Liver (tissue), 9 donors: ENCODE data around the gene UBR7. TPM values are rescaled to one million over a fixed set of nuclear protein-coding genes. Genes with fewer than 3 reads are reported as not detected.
A peak's percentile ranks its signal among the peaks of the same experiment; 100 is the strongest.

Experiments used
- DNase-seq: peaks from one replicate; pipeline ENCODE4 v3.0.0-alpha.2; 2017; ENCODE audit warnings: low spot score
- H3K27ac ChIP-seq, 2 donors: one replicate each; pipeline ENCODE4 v1.7.0; 2013; ENCODE audit warnings: inconsistent platforms in 2 of 2, low read length in 2 of 2, control low read depth in 1 of 2, low read depth in 1 of 2, mild to moderate bottlenecking in 1 of 2
- H3K27me3 ChIP-seq, 4 donors: one replicate each; pipeline versions ENCODE4 v1.6.1 to v1.7.0; 2013; ENCODE audit warnings: low read length in 3 of 4, inconsistent platforms in 1 of 4, mild to moderate bottlenecking in 1 of 4, moderate library complexity in 1 of 4; ENCODE audit not compliant: control insufficient read depth in 4 of 4, insufficient read depth in 4 of 4
- H3K36me3 ChIP-seq, 4 donors: one replicate each; pipeline versions ENCODE4 v1.6.1 to v1.7.0; 2013; ENCODE audit warnings: low read length in 3 of 4, mild to moderate bottlenecking in 3 of 4, low read depth in 1 of 4, moderate library complexity in 1 of 4; ENCODE audit not compliant: control insufficient read depth in 4 of 4, insufficient read depth in 3 of 4
- H3K4me1 ChIP-seq, 4 donors: one replicate each; pipeline versions ENCODE4 v1.6.1 to v1.7.0; 2013; ENCODE audit warnings: low read length in 3 of 4, mild to moderate bottlenecking in 3 of 4, moderate library complexity in 1 of 4; ENCODE audit not compliant: control insufficient read depth in 4 of 4, insufficient read depth in 4 of 4
- H3K4me3 ChIP-seq, 3 donors: one replicate each; pipeline versions ENCODE4 v1.6.1 to v1.7.0; 2013; ENCODE audit warnings: low read length in 3 of 3, control low read depth in 1 of 3, low read depth in 1 of 3, mild to moderate bottlenecking in 1 of 3
- H3K9ac ChIP-seq, 2 donors: one replicate each; pipeline ENCODE4 v1.7.0; 2013; ENCODE audit warnings: low read length in 2 of 2, mild to moderate bottlenecking in 2 of 2, moderate library complexity in 2 of 2, control low read depth in 1 of 2, low read depth in 1 of 2
- H3K9me3 ChIP-seq, 4 donors: one replicate each; pipeline versions ENCODE4 v1.6.1 to v1.7.0; 2013; ENCODE audit warnings: low read length in 3 of 4; ENCODE audit not compliant: control insufficient read depth in 4 of 4
- EGR1 ChIP-seq, 2 donors: IDR thresholded peaks; 2 replicates each; pipeline ENCODE4 v1.6.1; 2016 to 2018; ENCODE audit warnings: antibody characterized with exemption in 2 of 2, low read depth in 2 of 2
- FOXA1 ChIP-seq: IDR thresholded peaks from 2 replicates; pipeline ENCODE4 v1.6.1; 2016; ENCODE audit warnings: antibody characterized with exemption
- FOXA2 ChIP-seq: IDR thresholded peaks from 2 replicates; pipeline ENCODE4 v1.6.1; 2016; ENCODE audit warnings: antibody characterized with exemption
- GABPA ChIP-seq, 2 donors: IDR thresholded peaks in 1 of 2; conservative IDR thresholded peaks in 1 of 2; 2 replicates each; pipeline ENCODE4 v1.6.1; 2016; ENCODE audit warnings: antibody characterized with exemption in 2 of 2, mild to moderate bottlenecking in 1 of 2, moderate library complexity in 1 of 2
- HNF4A ChIP-seq, 2 donors: conservative IDR thresholded peaks; 2 replicates each; pipeline ENCODE4 v1.6.1; 2016; ENCODE audit warnings: antibody characterized with exemption in 2 of 2, mild to moderate bottlenecking in 2 of 2
- HNF4G ChIP-seq: IDR thresholded peaks from 2 replicates; pipeline ENCODE4 v1.6.1; 2016; ENCODE audit warnings: antibody characterized with exemption
- JUND ChIP-seq, 2 donors: IDR thresholded peaks; 2 replicates each; pipeline ENCODE4 v1.6.1; 2016; ENCODE audit warnings: antibody characterized with exemption in 2 of 2
- NR2F2 ChIP-seq: IDR thresholded peaks from 2 replicates; pipeline ENCODE4 v1.6.1; 2016; ENCODE audit warnings: antibody characterized with exemption
- RAD21 ChIP-seq, 2 donors: IDR thresholded peaks; 2 replicates each; pipeline ENCODE4 v1.6.1; 2016; ENCODE audit warnings: antibody characterized with exemption in 2 of 2, mild to moderate bottlenecking in 2 of 2
- RXRA ChIP-seq, 2 donors: IDR thresholded peaks; 2 replicates each; pipeline ENCODE4 v1.6.1; 2017 to 2018; ENCODE audit warnings: antibody characterized with exemption in 2 of 2, mild to moderate bottlenecking in 1 of 2
- SP1 ChIP-seq: IDR thresholded peaks from 2 replicates; pipeline ENCODE4 v1.6.1; 2018; ENCODE audit warnings: antibody characterized with exemption, mild to moderate bottlenecking
- TAF1 ChIP-seq: conservative IDR thresholded peaks from 2 replicates; pipeline ENCODE4 v1.6.1; 2016; ENCODE audit warnings: antibody characterized with exemption, mild to moderate bottlenecking
- YY1 ChIP-seq: IDR thresholded peaks from 2 replicates; pipeline ENCODE4 v1.6.1; 2016; ENCODE audit warnings: antibody characterized with exemption, mild to moderate bottlenecking
- WGBS: extraction: QIAGEN DNeasy Blood & Tissue Kit; methylation state at CpG from one replicate; pipeline ENCODE4 v1.1.7; 2013; 5-methylcytosine and 5-hydroxymethylcytosine counted together
- polyA plus RNA-seq, 2 donors: library from polyadenylated mRNA; stranded (reverse) in 1 of 2; unstranded in 1 of 2; fragments of 200-250 nt in 1 of 2; fragments of >200 nt in 1 of 2; fragmentation: Nextera tagmentation in 1 of 2; extraction: Ambion mirVana in 1 of 2; gene quantifications; one replicate each; pipeline versions ENCODE4 v1.2.1 to v1.2.3, GENCODE V29; 2013 to 2015
- total RNA-seq, 2 donors: library from RNA; depleted of rRNA; stranded (reverse); fragments of >200 nt; gene quantifications; one replicate each; pipeline ENCODE4 v1.2.3, GENCODE V29; 2014
- TF ChIP-seq, protein P1 (sequence below): IDR thresholded peaks from 2 replicates; pipeline ENCODE4 v1.6.1; 2016; ENCODE audit warnings: antibody characterized with exemption
- TF ChIP-seq, protein P2 (sequence below): fragments of 150-350 bp; IDR thresholded peaks from 2 replicates; pipeline ENCODE4 v1.5.1; 2017; ENCODE audit warnings: improper control_type of control experiment, low read depth, low read length; ENCODE audit not compliant: missing input control
- TF ChIP-seq, protein P3 (sequence below): IDR thresholded peaks from 2 replicates; pipeline ENCODE4 v1.6.1; 2016; ENCODE audit warnings: antibody characterized with exemption
- TF ChIP-seq, protein P4 (sequence below): IDR thresholded peaks from 2 replicates; pipeline ENCODE4 v1.6.1; 2016; ENCODE audit warnings: antibody characterized with exemption
- TF ChIP-seq, protein P5 (sequence below): IDR thresholded peaks from 2 replicates; pipeline ENCODE4 v1.6.1; 2016; ENCODE audit warnings: antibody characterized with exemption, mild to moderate bottlenecking
- donor health status: healthy.
- donor health status: healthy.
- donor health status: healthy.
- donor health status: healthy.
- donor health status: healthy.

UBR7 gene
- total and polyA plus RNA-seq, 4 donors = 7.0 to 44.5 (median 10.3) TPM

DNA sequence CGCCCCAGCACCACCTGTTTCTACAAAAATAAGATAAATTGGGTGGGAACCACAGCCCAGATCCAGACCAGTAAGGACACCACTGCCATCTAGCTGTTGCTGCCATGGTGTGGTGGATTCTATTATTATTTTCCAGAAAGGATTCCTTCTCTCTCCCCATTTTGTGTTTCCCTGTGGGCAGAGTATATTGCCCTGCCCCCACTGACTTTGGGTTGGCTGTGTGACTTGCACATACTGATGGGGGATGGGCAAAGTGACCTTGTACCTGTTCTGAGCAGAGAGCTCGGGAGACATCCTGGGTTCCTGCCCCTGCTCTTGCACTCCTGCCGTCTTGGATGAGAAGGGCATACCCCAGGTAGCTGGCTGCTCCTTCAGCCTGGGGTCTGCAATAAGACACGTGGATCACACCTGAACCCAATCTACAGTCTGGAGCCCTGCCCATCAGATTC is 46.7 kb upstream of the UBR7 start:
- H3K27ac ChIP-seq = no peak overlapping the region
- H3K27me3 ChIP-seq = no peaks in the 10 kb centered on the region
- 32% methylated on average over 4 of the region's 4 CpGs for WGBS
- H3K9me3 ChIP-seq = no peaks in the 10 kb centered on the region
- peaks cover 0 to 3% (median 0%) of the 10 kb centered on the region in 4 donors for H3K4me1 ChIP-seq
- no peak overlapping the region for H3K9ac ChIP-seq
- DNase-seq = no peak
- TF ChIP-seq SP1 (no peak), YY1 (no peak), HNF4G (no peak), JUND (IDR thresholded peaks at IDR 0.05) (no peak), FOXA1 (no peak), FOXA2 (no peak), NR2F2 (no peak), EGR1 (IDR thresholded peaks at IDR 0.05; ENCODE audit: low read depth in 2 of 2) (no peak), HNF4A (conservative IDR thresholded peaks at IDR 0.05) (no peak), TAF1 (no peak), RAD21 (IDR thresholded peaks at IDR 0.05) (peak; percentile 66 to 74)
- TF ChIP-seq, protein P1, sequence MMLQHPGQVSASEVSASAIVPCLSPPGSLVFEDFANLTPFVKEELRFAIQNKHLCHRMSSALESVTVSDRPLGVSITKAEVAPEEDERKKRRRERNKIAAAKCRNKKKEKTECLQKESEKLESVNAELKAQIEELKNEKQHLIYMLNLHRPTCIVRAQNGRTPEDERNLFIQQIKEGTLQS = no peak
- TF ChIP-seq, protein P2, sequence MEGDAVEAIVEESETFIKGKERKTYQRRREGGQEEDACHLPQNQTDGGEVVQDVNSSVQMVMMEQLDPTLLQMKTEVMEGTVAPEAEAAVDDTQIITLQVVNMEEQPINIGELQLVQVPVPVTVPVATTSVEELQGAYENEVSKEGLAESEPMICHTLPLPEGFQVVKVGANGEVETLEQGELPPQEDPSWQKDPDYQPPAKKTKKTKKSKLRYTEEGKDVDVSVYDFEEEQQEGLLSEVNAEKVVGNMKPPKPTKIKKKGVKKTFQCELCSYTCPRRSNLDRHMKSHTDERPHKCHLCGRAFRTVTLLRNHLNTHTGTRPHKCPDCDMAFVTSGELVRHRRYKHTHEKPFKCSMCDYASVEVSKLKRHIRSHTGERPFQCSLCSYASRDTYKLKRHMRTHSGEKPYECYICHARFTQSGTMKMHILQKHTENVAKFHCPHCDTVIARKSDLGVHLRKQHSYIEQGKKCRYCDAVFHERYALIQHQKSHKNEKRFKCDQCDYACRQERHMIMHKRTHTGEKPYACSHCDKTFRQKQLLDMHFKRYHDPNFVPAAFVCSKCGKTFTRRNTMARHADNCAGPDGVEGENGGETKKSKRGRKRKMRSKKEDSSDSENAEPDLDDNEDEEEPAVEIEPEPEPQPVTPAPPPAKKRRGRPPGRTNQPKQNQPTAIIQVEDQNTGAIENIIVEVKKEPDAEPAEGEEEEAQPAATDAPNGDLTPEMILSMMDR = peak; percentile 51
- TF ChIP-seq, protein P3, sequence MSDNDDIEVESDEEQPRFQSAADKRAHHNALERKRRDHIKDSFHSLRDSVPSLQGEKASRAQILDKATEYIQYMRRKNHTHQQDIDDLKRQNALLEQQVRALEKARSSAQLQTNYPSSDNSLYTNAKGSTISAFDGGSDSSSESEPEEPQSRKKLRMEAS = no peak
- no peaks in the 10 kb centered on the region for H3K36me3 ChIP-seq
- no peak overlapping the region for H3K4me3 ChIP-seq

DNA sequence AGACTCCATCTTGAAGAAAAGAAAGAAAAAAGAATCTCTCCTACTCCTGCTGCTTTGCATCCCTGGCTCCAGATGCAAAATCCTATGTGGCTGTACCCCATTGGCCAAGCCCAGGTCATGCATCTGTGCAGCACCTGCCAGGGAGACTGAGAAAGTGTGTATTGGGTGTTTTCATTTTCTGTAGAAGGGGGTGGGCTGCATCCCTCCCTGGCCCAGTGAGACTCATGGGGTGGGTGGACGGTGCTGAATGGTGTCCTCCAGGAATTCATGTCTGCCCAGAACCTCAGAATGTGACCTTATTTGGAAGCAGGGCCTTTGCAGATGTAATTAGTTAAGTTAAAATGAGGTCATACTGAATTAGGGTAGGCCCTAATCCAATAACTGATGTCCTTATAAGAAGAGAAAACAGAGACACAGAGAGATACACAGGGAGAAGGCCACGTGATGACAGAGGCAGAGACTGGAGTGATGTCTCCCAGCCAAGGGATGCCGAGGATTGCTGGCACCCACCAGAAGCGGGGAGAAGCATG is 45.6 kb upstream of the UBR7 start:
- TF ChIP-seq, protein P4, sequence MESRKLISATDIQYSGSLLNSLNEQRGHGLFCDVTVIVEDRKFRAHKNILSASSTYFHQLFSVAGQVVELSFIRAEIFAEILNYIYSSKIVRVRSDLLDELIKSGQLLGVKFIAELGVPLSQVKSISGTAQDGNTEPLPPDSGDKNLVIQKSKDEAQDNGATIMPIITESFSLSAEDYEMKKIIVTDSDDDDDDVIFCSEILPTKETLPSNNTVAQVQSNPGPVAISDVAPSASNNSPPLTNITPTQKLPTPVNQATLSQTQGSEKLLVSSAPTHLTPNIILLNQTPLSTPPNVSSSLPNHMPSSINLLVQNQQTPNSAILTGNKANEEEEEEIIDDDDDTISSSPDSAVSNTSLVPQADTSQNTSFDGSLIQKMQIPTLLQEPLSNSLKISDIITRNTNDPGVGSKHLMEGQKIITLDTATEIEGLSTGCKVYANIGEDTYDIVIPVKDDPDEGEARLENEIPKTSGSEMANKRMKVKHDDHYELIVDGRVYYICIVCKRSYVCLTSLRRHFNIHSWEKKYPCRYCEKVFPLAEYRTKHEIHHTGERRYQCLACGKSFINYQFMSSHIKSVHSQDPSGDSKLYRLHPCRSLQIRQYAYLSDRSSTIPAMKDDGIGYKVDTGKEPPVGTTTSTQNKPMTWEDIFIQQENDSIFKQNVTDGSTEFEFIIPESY = no peak
- TF ChIP-seq, protein P1 = no peak
- no peak for TF ChIP-seq HNF4G
- TF ChIP-seq, protein P3 = no peak
- TF ChIP-seq, protein P5, sequence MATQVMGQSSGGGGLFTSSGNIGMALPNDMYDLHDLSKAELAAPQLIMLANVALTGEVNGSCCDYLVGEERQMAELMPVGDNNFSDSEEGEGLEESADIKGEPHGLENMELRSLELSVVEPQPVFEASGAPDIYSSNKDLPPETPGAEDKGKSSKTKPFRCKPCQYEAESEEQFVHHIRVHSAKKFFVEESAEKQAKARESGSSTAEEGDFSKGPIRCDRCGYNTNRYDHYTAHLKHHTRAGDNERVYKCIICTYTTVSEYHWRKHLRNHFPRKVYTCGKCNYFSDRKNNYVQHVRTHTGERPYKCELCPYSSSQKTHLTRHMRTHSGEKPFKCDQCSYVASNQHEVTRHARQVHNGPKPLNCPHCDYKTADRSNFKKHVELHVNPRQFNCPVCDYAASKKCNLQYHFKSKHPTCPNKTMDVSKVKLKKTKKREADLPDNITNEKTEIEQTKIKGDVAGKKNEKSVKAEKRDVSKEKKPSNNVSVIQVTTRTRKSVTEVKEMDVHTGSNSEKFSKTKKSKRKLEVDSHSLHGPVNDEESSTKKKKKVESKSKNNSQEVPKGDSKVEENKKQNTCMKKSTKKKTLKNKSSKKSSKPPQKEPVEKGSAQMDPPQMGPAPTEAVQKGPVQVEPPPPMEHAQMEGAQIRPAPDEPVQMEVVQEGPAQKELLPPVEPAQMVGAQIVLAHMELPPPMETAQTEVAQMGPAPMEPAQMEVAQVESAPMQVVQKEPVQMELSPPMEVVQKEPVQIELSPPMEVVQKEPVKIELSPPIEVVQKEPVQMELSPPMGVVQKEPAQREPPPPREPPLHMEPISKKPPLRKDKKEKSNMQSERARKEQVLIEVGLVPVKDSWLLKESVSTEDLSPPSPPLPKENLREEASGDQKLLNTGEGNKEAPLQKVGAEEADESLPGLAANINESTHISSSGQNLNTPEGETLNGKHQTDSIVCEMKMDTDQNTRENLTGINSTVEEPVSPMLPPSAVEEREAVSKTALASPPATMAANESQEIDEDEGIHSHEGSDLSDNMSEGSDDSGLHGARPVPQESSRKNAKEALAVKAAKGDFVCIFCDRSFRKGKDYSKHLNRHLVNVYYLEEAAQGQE = no peak
- TF ChIP-seq YY1 = no peak
- no peak for TF ChIP-seq EGR1 (IDR thresholded peaks at IDR 0.05; ENCODE audit: low read depth in 2 of 2)
- no peak for TF ChIP-seq JUND (IDR thresholded peaks at IDR 0.05)
- no peak for TF ChIP-seq NR2F2
- no peak for TF ChIP-seq RAD21 (IDR thresholded peaks at IDR 0.05)
- TF ChIP-seq RXRA (IDR thresholded peaks at IDR 0.05) = no peak
- no peak for TF ChIP-seq HNF4A (conservative IDR thresholded peaks at IDR 0.05)
- no peak for TF ChIP-seq FOXA2
- TF ChIP-seq, protein P2 = no peak
- no peak for TF ChIP-seq TAF1
- no peak for TF ChIP-seq GABPA (IDR thresholded peaks at IDR 0.05 in 1 of 2, conservative IDR thresholded peaks at IDR 0.05 in 1 of 2)
- no peak for TF ChIP-seq FOXA1
- TF ChIP-seq SP1 = no peak
- DNase-seq = no peak
- no peak overlapping the region for H3K27ac ChIP-seq
- H3K4me3 ChIP-seq = no peak overlapping the region
- H3K27me3 ChIP-seq = no peaks in the 10 kb centered on the region
- no peaks in the 10 kb centered on the region for H3K9me3 ChIP-seq
- H3K4me1 ChIP-seq = peaks cover 0 to 3% (median 0%) of the 10 kb centered on the region in 4 donors
- H3K36me3 ChIP-seq = no peaks in the 10 kb centered on the region
- whole genome bisulfite sequencing = 89% methylated on average over 4 of the region's 4 CpGs
- H3K9ac ChIP-seq = no peak overlapping the region
